Lower leg skin (tissue), 3 donors: ENCODE data around the gene PROM1.

ENCODE experiments used
- CTCF ChIP-seq, 3 donors: fragments of 450-650 bp; IDR thresholded peaks; one replicate each; pipeline ENCODE4 v1.5.1; 2016; ENCODE audit warnings: antibody characterized with exemption in 3 of 3, mild to moderate bottlenecking in 3 of 3, moderate library complexity in 2 of 3
- POLR2A ChIP-seq, 2 donors: fragments of 450-650 bp; IDR thresholded peaks; one replicate each; pipeline ENCODE4 v1.6.1; 2016 to 2017; ENCODE audit warnings: antibody characterized with exemption in 2 of 2, mild to moderate bottlenecking in 1 of 2, moderate library complexity in 1 of 2

GRCh38 chr4:16075061-16075460 is 8.8 kb downstream of the PROM1 start:
- TF ChIP-seq POLR2A (IDR thresholded peaks at IDR 0.05) (no peak), CTCF (IDR thresholded peaks at IDR 0.05) (no peak)
